Activated T-helper 2 cell treated with anti-CD3 and anti-CD28 coated beads, Interferon-gamma antibody, Interleukin-2, Interleukin-4, amounts not matched to agents 10 μg/mL and 5 μg/mL and 100 μg/mL, durations not matched to agents 14 hours and 24 hours and 36 hours (primary cell): ENCODE measurements around the gene BLVRB. TPM values are rescaled to one million over a fixed set of nuclear protein-coding genes. Genes with fewer than 3 reads are reported as not detected.

Experiments
- DNase-seq: peaks from one replicate; pipeline ENCODE4 v3.0.0; 2021; ENCODE audit warnings: low spot score
- H3K27ac Mint-ChIP-seq: one replicate; pipeline ENCODE4 v1.8.0; 2021; ENCODE audit warnings: mixed read lengths
- H3K27me3 Mint-ChIP-seq: one replicate; pipeline ENCODE4 v1.8.0; 2021; ENCODE audit warnings: low read depth, mixed read lengths
- H3K36me3 Mint-ChIP-seq: one replicate; pipeline ENCODE4 v1.8.0; 2021; ENCODE audit warnings: low read depth, mixed read lengths
- H3K4me1 Mint-ChIP-seq: one replicate; pipeline ENCODE4 v1.8.0; 2021; ENCODE audit warnings: low read depth, mixed read lengths
- H3K4me3 Mint-ChIP-seq: one replicate; pipeline ENCODE4 v1.8.0; 2021; ENCODE audit warnings: low read depth, mild to moderate bottlenecking, moderate library complexity, mixed read lengths
- H3K9me3 Mint-ChIP-seq: one replicate; pipeline ENCODE4 v1.8.0; 2021; ENCODE audit warnings: mixed read lengths
- intact Hi-C: fragments of 100-400 bp; cut with micrococcal nuclease; formaldehyde crosslinking; loops from one replicate; pipeline ENCODE4 v1.15.1; 2023
- total RNA-seq: library from RNA; stranded (reverse); gene quantifications from 2 replicates; pipeline ENCODE4 v1.2.3, GENCODE V29; 2022

Gene BLVRB
- total RNA-seq, 1 donor from 2014 or later = 10.4 TPM

DNA sequence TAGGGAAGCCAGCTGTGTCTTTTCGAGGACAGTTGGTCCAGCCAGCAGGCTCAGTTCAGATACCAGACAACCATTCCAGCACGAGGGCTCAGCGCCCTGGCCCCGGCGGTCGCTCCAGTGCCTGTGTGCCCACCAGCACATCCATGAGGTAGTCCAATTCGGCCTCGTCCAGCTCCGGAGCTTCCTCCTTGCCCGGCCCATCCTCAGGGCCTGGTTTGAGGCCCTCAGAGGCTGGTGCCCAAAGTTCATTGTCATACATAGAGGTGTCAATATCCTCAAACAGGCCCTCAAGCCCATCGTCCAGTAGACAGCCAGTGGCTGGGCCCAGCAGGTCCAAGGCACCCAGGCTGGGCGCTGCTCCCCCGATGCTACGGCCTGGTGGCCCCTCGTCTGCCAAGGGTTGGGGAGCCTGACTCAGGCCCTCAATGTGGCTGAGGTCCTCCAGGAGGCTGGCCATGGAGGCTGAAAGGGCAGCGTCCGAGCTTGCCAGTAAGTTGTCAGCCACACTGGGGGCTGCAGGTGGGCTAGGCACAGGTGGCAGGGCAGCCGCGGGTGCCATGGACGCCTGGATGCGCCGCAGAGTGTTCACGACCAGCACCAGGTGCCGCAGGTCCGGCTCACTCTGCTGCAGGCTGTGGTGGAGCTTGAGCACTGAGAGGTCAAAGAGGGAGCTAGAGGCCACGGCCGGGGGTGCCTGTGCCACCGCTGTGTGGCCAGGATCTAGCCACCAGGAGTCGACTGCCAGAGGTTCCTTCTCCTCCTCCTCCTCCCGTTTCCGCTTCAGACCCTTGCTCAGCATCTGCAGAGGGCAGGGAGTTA is 42.6 kb downstream of the BLVRB start:
- Mint-ChIP-seq H3K4me1 (peaks cover 19% of the 10 kb centered on the region), H3K27me3 (no peaks in the 10 kb centered on the region), H3K36me3 (peaks cover 16% of the 10 kb centered on the region), H3K9me3 (no peaks in the 10 kb centered on the region), H3K4me3 (peak overlapping the region; percentile 59), H3K27ac (peak overlapping the region; percentile 64)
- intact Hi-C loops = no loop called here
- DNase-seq = no peak

GRCh38 chr19:40421993-40422747 is 43.4 kb downstream of the BLVRB start:
- intact Hi-C loops = loop anchor here (1.0 kb wide), 1 partner anchor 44 kb away; no protein-coding TSS in a partner anchor
- DNase-seq = no peak
- peaks cover 20% of the 10 kb centered on the region for H3K4me1 Mint-ChIP-seq

GRCh38 chr19:40420766-40421765 is 44.5 kb downstream of the BLVRB start:
- H3K36me3 Mint-ChIP-seq = peaks cover 16% of the 10 kb centered on the region
- intact Hi-C loops = loop anchor here (1.0 kb wide), 1 partner anchor 45 kb away; no protein-coding TSS in a partner anchor

More at GRCh38 chr19:40421993-40422747, 43.4 kb downstream of the BLVRB start:
- H3K36me3 Mint-ChIP-seq = peaks cover 16% of the 10 kb centered on the region
- H3K4me3 Mint-ChIP-seq = peak overlapping the region; percentile 59
- no peaks in the 10 kb centered on the region for H3K9me3 Mint-ChIP-seq
- peak overlapping the region; percentile 64 for H3K27ac Mint-ChIP-seq
- H3K27me3 Mint-ChIP-seq = no peaks in the 10 kb centered on the region

GRCh38 chr19:40420451-40420765 is 45.1 kb downstream of the BLVRB start:
- intact Hi-C loops = no loop called here

More at GRCh38 chr19:40420766-40421765, 44.5 kb downstream of the BLVRB start:
- peak; percentile 70 for DNase-seq
- no peaks in the 10 kb centered on the region for H3K9me3 Mint-ChIP-seq
- H3K27ac Mint-ChIP-seq = peak overlapping the region; percentile 80
- H3K4me1 Mint-ChIP-seq = peaks cover 23% of the 10 kb centered on the region
- peak overlapping the region; percentile 77 for H3K4me3 Mint-ChIP-seq
- H3K27me3 Mint-ChIP-seq = no peaks in the 10 kb centered on the region

GRCh38 chr19:40419780-40420179 is 45.8 kb downstream of the BLVRB start:
- intact Hi-C loops = no loop called here
- Mint-ChIP-seq H3K27ac (no peak overlapping the region), H3K9me3 (no peaks in the 10 kb centered on the region)

More at GRCh38 chr19:40420451-40420765, 45.1 kb downstream of the BLVRB start:
- no peaks in the 10 kb centered on the region for H3K9me3 Mint-ChIP-seq
- peak overlapping the region; percentile 72 for H3K27ac Mint-ChIP-seq
- DNase-seq = no peak
- peaks cover 16% of the 10 kb centered on the region for H3K36me3 Mint-ChIP-seq
- no peaks in the 10 kb centered on the region for H3K27me3 Mint-ChIP-seq
- peaks cover 25% of the 10 kb centered on the region for H3K4me1 Mint-ChIP-seq
- peak overlapping the region; percentile 77 for H3K4me3 Mint-ChIP-seq

GRCh38 chr19:40419066-40419612 is 46.4 kb downstream of the BLVRB start:
- peak overlapping the region; percentile 6 for H3K4me3 Mint-ChIP-seq
- intact Hi-C loops = no loop called here
- DNase-seq = no peak
- H3K27me3 Mint-ChIP-seq = no peaks in the 10 kb centered on the region
- H3K9me3 Mint-ChIP-seq = no peaks in the 10 kb centered on the region
- no peak overlapping the region for H3K27ac Mint-ChIP-seq
- peaks cover 21% of the 10 kb centered on the region for H3K4me1 Mint-ChIP-seq
- H3K36me3 Mint-ChIP-seq = peaks cover 9% of the 10 kb centered on the region

More at GRCh38 chr19:40419780-40420179, 45.8 kb downstream of the BLVRB start:
- H3K4me1 Mint-ChIP-seq = peaks cover 25% of the 10 kb centered on the region
- peak overlapping the region; percentile 67 for H3K4me3 Mint-ChIP-seq
- peaks cover 14% of the 10 kb centered on the region for H3K36me3 Mint-ChIP-seq
- DNase-seq = no peak
- H3K27me3 Mint-ChIP-seq = no peaks in the 10 kb centered on the region

GRCh38 chr19:40418040-40418439 is 47.5 kb downstream of the BLVRB start:
- peaks cover 9% of the 10 kb centered on the region for H3K36me3 Mint-ChIP-seq
- intact Hi-C loops = no loop called here
- H3K4me3 Mint-ChIP-seq = no peak overlapping the region
- peak overlapping the region; percentile 3 for H3K27ac Mint-ChIP-seq
- no peaks in the 10 kb centered on the region for H3K9me3 Mint-ChIP-seq
- DNase-seq = no peak
- peaks cover 22% of the 10 kb centered on the region for H3K4me1 Mint-ChIP-seq
- H3K27me3 Mint-ChIP-seq = no peaks in the 10 kb centered on the region

DNA sequence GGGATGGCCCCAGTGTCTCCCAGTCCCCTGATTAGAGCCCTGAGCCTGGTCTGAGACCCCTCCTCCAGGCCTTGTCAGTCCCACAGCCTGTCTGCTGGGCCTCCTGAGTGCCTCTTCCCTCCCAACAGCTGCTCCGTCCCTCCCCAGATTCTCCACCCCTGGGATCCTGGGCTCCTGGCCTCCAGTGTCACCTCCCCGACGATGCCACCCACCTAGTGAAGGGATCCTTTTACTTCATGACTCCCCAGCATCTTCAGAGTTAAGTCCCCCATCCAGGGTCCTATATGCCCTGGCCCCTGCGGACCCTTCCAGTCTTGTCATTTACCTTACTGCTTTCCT is 47.9 kb downstream of the BLVRB start:
- H3K27ac Mint-ChIP-seq = no peak overlapping the region
- intact Hi-C loops = no loop called here
- H3K9me3 Mint-ChIP-seq = no peaks in the 10 kb centered on the region
- peaks cover 9% of the 10 kb centered on the region for H3K36me3 Mint-ChIP-seq
- H3K27me3 Mint-ChIP-seq = no peaks in the 10 kb centered on the region
- H3K4me1 Mint-ChIP-seq = peaks cover 22% of the 10 kb centered on the region
- H3K4me3 Mint-ChIP-seq = no peak overlapping the region
- no peak for DNase-seq

- H3K27ac Mint-ChIP-seq = peak overlapping the region; percentile 3
- peaks cover 16% of the 10 kb centered on the region for H3K4me1 Mint-ChIP-seq
- H3K27me3 Mint-ChIP-seq = no peaks in the 10 kb centered on the region
- no peak for DNase-seq
- H3K36me3 Mint-ChIP-seq = peaks cover 4% of the 10 kb centered on the region
- intact Hi-C loops = no loop called here
- no peak overlapping the region for H3K4me3 Mint-ChIP-seq
- H3K9me3 Mint-ChIP-seq = no peaks in the 10 kb centered on the region
Observed at GRCh38 chr19:40416918-40417642, 48.5 kb downstream of the BLVRB start.

DNA sequence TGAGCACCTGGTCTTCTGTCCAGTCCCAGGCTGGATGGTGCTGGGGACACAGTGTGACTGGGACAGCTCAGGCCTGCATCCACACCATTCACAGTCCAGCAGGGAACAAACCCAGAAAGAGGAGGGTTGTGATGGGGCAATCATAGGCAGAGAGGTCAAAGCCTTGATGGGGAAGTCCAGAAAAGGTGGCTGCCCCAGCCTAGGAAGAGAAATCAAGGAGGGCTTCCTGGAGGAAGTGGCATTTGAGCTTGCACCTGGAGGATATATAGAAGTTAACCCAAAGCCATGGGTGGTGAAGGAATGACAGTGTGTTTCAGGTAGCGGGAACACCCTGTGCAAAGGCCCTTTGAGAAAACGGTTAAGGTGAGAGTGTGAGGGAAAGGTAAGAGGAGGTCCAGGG is 49.8 kb downstream of the BLVRB start:
- Mint-ChIP-seq H3K27me3 (no peaks in the 10 kb centered on the region), H3K27ac (peak overlapping the region; percentile 45), H3K4me3 (no peak overlapping the region), H3K36me3 (no peaks in the 10 kb centered on the region), H3K4me1 (peaks cover 12% of the 10 kb centered on the region), H3K9me3 (no peaks in the 10 kb centered on the region)
- intact Hi-C loops = no loop called here
- DNase-seq = no peak

DNA sequence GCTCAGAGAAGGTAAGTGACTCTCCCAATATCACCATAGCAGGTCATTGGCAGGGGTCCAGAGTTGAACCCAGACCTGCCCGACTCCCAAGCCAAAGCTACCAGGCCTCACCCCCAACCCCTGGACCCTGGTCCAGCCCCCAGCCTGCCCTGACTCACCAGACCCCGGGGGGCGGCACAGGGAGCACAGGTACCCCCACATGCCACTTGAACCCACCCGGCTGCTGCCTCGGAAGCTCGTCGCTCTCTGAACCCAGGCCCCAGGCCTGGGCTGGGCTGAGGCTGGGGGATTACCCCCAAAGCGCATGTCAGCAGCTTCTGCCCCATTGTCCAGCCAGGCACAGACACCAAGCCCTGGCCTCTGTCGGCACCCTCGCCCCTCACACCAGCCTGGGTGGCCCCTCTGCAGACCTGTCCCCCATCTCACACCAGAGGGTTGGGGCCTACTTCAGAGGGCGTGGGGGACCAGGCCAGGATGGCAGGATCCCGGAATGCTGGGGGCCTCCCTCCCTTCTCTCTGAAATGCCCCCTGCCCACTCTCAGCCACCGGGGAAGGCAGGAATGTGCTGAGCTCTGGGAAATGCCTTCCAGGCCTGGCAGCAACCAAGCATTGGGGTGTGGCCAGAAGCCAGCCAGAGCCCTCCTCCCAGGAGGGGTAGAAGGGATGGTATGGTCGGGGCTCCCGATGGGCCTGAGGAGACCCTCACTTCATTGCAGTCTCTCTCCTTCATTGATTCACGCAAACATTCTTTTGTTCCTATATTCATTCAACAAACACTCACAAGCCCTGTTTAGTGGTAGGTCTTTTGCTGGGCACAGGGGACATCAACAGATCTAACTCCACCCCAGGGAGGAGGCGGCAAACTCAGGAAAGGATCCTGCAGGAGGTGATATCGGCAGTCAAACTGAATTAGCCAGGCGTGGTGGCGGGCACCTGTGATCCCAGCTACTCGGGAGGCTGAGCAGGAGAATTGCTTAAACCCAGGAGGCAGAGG is 50.7 kb downstream of the BLVRB start:
- no peak overlapping the region for H3K4me3 Mint-ChIP-seq
- H3K27ac Mint-ChIP-seq = no peak overlapping the region
- H3K9me3 Mint-ChIP-seq = no peaks in the 10 kb centered on the region
- H3K27me3 Mint-ChIP-seq = no peaks in the 10 kb centered on the region
- intact Hi-C loops = no loop called here
- peaks cover 12% of the 10 kb centered on the region for H3K4me1 Mint-ChIP-seq
- DNase-seq = no peak
- H3K36me3 Mint-ChIP-seq = no peaks in the 10 kb centered on the region
